HG03159 (cell line): ENCODE results near the gene TBC1D20.
"Not testable (repeated sequence)": the region's sequence is repeated elsewhere in the genome, so short reads cannot be mapped to it uniquely, and the experiment has no call there.

Source experiments
- ATAC-seq: cut with Tn5 transposase; IDR thresholded peaks from one replicate; pipeline ENCODE4 v1.9.1; 2021; ENCODE audit warnings: mild to moderate bottlenecking, moderate library complexity; ENCODE audit not compliant: unreplicated experiment

TBC1D20 gene

GRCh38 chr20:402898-403581 lies 59.3 kb downstream of the TBC1D20 start:
- no peak for ATAC-seq

- ATAC-seq: no peak
Measured at GRCh38 chr20:402496-402885, 59.8 kb downstream of the TBC1D20 start.

- no peak for ATAC-seq
Measured at GRCh38 chr20:401682-402495, 60.4 kb downstream of the TBC1D20 start.

- ATAC-seq: no peak
Measured at GRCh38 chr20:400454-401275, 61.7 kb downstream of the TBC1D20 start.

GRCh38 chr20:400128-400453 lies 62.2 kb downstream of the TBC1D20 start:
- no peak for ATAC-seq

GRCh38 chr20:399182-399707 lies 63.1 kb downstream of the TBC1D20 start:
- no peak for ATAC-seq

GRCh38 chr20:397432-398237 lies 64.7 kb downstream of the TBC1D20 start:
- ATAC-seq: no peak

- ATAC-seq: no peak
Measured at GRCh38 chr20:396619-397431, 65.5 kb downstream of the TBC1D20 start.

GRCh38 chr20:396252-396618 lies 66.1 kb downstream of the TBC1D20 start:
- ATAC-seq: no peak

GRCh38 chr20:393296-393695 lies 69.0 kb downstream of the TBC1D20 start:
- ATAC-seq: not testable (repeated sequence)

GRCh38 chr20:391041-391711 lies 71.2 kb downstream of the TBC1D20 start:
- ATAC-seq: no peak

GRCh38 chr20:389220-389619 lies 73.1 kb downstream of the TBC1D20 start:
- no peak for ATAC-seq

GRCh38 chr20:388034-388994 lies 74.0 kb downstream of the TBC1D20 start:
- no peak for ATAC-seq

GRCh38 chr20:387520-387919 lies 74.8 kb downstream of the TBC1D20 start:
- no peak for ATAC-seq

- not testable (repeated sequence) for ATAC-seq
Measured at GRCh38 chr20:386634-387033, 75.7 kb downstream of the TBC1D20 start.
